A549 (cell line): ENCODE measurements around the gene VEZT. TPM values are rescaled to one million over a fixed set of nuclear protein-coding genes. Genes with fewer than 3 reads are reported as not detected.

ENCODE experiments used
- ATAC-seq, 2 experiments: fragments of 200-7000 bp in 1 of 2; fragments of >200 bp in 1 of 2; cut with Nextera tagmentation in 1 of 2; cut with Tn5 transposase in 1 of 2; 3 replicates each; pipeline versions ENCODE4 v1.8.0 to v1.9.1; 2018 to 2020; ENCODE audit warnings: mild to moderate bottlenecking in 1 of 2, moderate library complexity in 1 of 2
- CTCF ChIA-PET: fragments of 300-600 bp; sonication (Branson Sonifier 250); formaldehyde crosslinking; extraction: SDS; loops from one replicate; lab custom pipeline; 2021; ENCODE audit warnings: antibody characterized with exemption, inconsistent platforms; lab: Yijun Ruan, JAX
- POLR2A ChIA-PET: fragments of 350-600 bp; formaldehyde crosslinking; extraction: SDS; loops from one replicate; lab custom pipeline; 2021; ENCODE audit warnings: antibody characterized with exemption, inconsistent platforms; lab: Yijun Ruan, JAX
- DNase-seq, 2 experiments: peaks; one replicate each; pipeline versions ENCODE4 v3.0.0 to v3.0.0-alpha.2; 2011 to 2016; ENCODE audit warnings: low read depth in 1 of 2, low spot score in 1 of 2
- FAIRE-seq: peaks from 2 replicates; lab custom pipeline; 2011; peaks lifted over from hg19 to GRCh38; lab: Jason Lieb, UNC
- H3K27ac ChIP-seq, 2 experiments: fragments of >200 bp; sonication (Bioruptor Twin); formaldehyde crosslinking; 3 replicates each; pipeline ENCODE4 v1.5.1; 2016 to 2017
- H3K4me1 ChIP-seq: fragments of >200 bp; sonication (Bioruptor Twin); formaldehyde crosslinking; 3 replicates; pipeline ENCODE4 v1.6.1; 2016
- H3K4me2 ChIP-seq: fragments of >200 bp; sonication (Bioruptor Twin); formaldehyde crosslinking; 3 replicates; pipeline ENCODE4 v1.6.1; 2016
- H3K4me3 ChIP-seq: fragments of >200 bp; sonication (Bioruptor Twin); formaldehyde crosslinking; 3 replicates; pipeline ENCODE4 v1.5.1; 2016
- H3K9me3 ChIP-seq: fragments of >200 bp; sonication (Bioruptor Twin); formaldehyde crosslinking; 3 replicates; pipeline ENCODE4 v1.6.1; 2016
- BCL3 ChIP-seq: fragments of >200 bp; sonication (Bioruptor Twin); formaldehyde crosslinking; IDR thresholded peaks from 3 replicates; pipeline ENCODE4 v1.6.1; 2016
- CBX2 ChIP-seq: fragments of 200-600 bp; sonication (generic); IDR thresholded peaks from 2 replicates; pipeline ENCODE4 v1.6.1; 2016; ENCODE audit warnings: low read depth, mild to moderate bottlenecking, borderline replicate concordance
- CHD4 ChIP-seq: fragments of 200-600 bp; sonication (generic); IDR thresholded peaks from 2 replicates; pipeline ENCODE4 v1.6.1; 2016; ENCODE audit warnings: antibody characterized with exemption, mild to moderate bottlenecking, borderline replicate concordance
- HOXA7 ChIP-seq: fragments of 250-450 bp; sonication (Bioruptor Pico); IDR thresholded peaks from 2 replicates; pipeline ENCODE4 v1.5.0; 2020; ENCODE audit warnings: mild to moderate bottlenecking, moderate library complexity
- JUN ChIP-seq, 2 experiments: fragments of >200 bp; sonication (Bioruptor Twin); formaldehyde crosslinking; IDR thresholded peaks; 2 replicates in 1 of 2; 3 replicates in 1 of 2; pipeline ENCODE4 v1.6.1; 2016 to 2017
- KDM5A ChIP-seq: fragments of 200-600 bp; sonication (generic); IDR thresholded peaks from 2 replicates; pipeline ENCODE4 v1.6.1; 2016; ENCODE audit warnings: antibody characterized with exemption, mild to moderate bottlenecking
- MAFK ChIP-seq: fragments of 450-650 bp; IDR thresholded peaks from 2 replicates; pipeline ENCODE4 v1.6.1; 2014; ENCODE audit not compliant: partially characterized antibody
- NPAS2 ChIP-seq: fragments of 250-450 bp; sonication (Bioruptor Pico); IDR thresholded peaks from 2 replicates; pipeline ENCODE4 v1.8.0; 2022; ENCODE audit warnings: mild to moderate bottlenecking, moderate library complexity, borderline replicate concordance
- RAD21 ChIP-seq, 2 experiments: fragments of >200 bp in 1 of 2; sonication (Bioruptor Twin) in 1 of 2; formaldehyde crosslinking in 1 of 2; IDR thresholded peaks in 1 of 2; conservative IDR thresholded peaks in 1 of 2; 2 replicates in 1 of 2; 3 replicates in 1 of 2; pipeline ENCODE4 v1.6.1; 2012 to 2018; ENCODE audit warnings: inconsistent platforms in 1 of 2
- RARB ChIP-seq: fragments of 250-450 bp; sonication (Bioruptor Pico); IDR thresholded peaks from 2 replicates; pipeline ENCODE4 v1.8.0; 2021; ENCODE audit warnings: mild to moderate bottlenecking, moderate library complexity
- SMC3 ChIP-seq: fragments of >200 bp; sonication (Bioruptor Twin); formaldehyde crosslinking; IDR thresholded peaks from 3 replicates; pipeline ENCODE4 v1.6.1; 2018; ENCODE audit warnings: inconsistent platforms
- SREBF2 ChIP-seq: fragments of 450-650 bp; IDR thresholded peaks from 2 replicates; pipeline ENCODE4 v1.6.1; 2014; ENCODE audit warnings: mild to moderate bottlenecking, moderate library complexity
- WGBS: methylation state at CpG from one replicate; pipeline ENCODE4 v1.1.6; 2017; ENCODE audit errors: missing lambda C conversion rate; 5-methylcytosine and 5-hydroxymethylcytosine counted together
- polyA plus RNA-seq, 4 experiments: library from polyadenylated mRNA; depleted of rRNA in 3 of 4; stranded (reverse); fragments of >200 nt; fragmentation: RNase III in 1 of 4; extraction: RNeasy Plus Mini Kit Qiagen cat#74134 plus additional on column Dnase treatment in 1 of 4; gene quantifications; 2 replicates in 3 of 4; 3 replicates in 1 of 4; pipeline ENCODE4 v1.2.3, GENCODE V29; 2011 to 2017
- TF ChIP-seq, protein P1 (sequence below): fragments of >200 bp; sonication (Bioruptor Twin); formaldehyde crosslinking; IDR thresholded peaks from 2 replicates; pipeline ENCODE4 v1.6.1; 2016
- TF ChIP-seq, protein P2 (sequence below): fragments of 200-600 bp; sonication (generic); IDR thresholded peaks from 2 replicates; pipeline ENCODE4 v1.6.1; 2016; ENCODE audit warnings: antibody characterized with exemption, mild to moderate bottlenecking, moderate library complexity
- TF ChIP-seq, protein P3 (sequence below): IDR thresholded peaks from 2 replicates; pipeline ENCODE4 v1.6.1; 2012

The VEZT gene
- polyA plus RNA-seq, 2 of the 4 experiments (the other 2 are of a cell fraction) = 87.1 to 259 TPM

DNA sequence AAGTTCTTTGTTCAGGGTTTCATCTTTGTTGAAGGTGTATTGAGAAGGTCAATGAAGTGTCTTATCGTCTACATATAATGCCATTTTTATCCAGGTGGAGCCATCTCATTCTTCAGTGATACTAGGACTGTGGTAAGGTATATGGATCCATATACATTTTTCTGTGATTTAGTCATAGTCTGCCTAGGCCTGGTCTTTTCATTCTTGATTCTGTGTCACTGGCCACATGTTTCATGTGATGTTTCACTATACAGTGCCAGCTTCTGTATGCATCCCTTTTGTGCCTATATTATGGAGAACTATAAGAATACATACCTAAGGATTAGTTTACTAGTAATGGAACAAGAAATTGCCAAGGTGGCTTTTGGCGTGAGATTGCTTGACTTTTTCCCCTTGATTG lies 40.5 kb downstream of the VEZT start:
- ATAC-seq = no peak
- no peak for FAIRE-seq
- POLR2A ChIA-PET = no interaction called here

GRCh38 chr12:95258803-95259202 lies 41.2 kb downstream of the VEZT start:
- POLR2A ChIA-PET = no interaction called here
- Histone ChIP-seq H3K4me3 (no peak overlapping the region), H3K9me3 (no peaks in the 10 kb centered on the region), H3K4me2 (no peak overlapping the region)
- WGBS = 92% methylated on average over 2 of the region's 2 CpGs
- FAIRE-seq (no peak), ATAC-seq (no peak; a peak in 1 of 6 replicates)
- CTCF ChIA-PET = interaction anchor here (0.7 to 1.4 kb wide), 5 partner anchors 12 to 141 kb away, joined by 3 to 4 read pairs (median 3); no protein-coding TSS in a partner anchor
- TF ChIP-seq CBX2 = no peak
- no peak for TF ChIP-seq KDM5A
- TF ChIP-seq NPAS2 (CRISPR knock-in tag) = no peak
- TF ChIP-seq, protein P1, sequence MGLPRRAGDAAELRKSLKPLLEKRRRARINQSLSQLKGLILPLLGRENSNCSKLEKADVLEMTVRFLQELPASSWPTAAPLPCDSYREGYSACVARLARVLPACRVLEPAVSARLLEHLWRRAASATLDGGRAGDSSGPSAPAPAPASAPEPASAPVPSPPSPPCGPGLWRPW = no peak
- TF ChIP-seq MAFK = peak; percentile 98
- TF ChIP-seq SMC3 = no peak
- no peak for TF ChIP-seq HOXA7 (CRISPR knock-in tag)
- TF ChIP-seq, all 56 proteins: peak for 1
- DNase-seq = no peak
- Histone ChIP-seq H3K4me1 (peaks cover 17% of the 10 kb centered on the region; the same call in 2 of the 3 replicates), H3K27ac (no peak overlapping the region)

More for the DNA sequence above, 40.5 kb downstream of the VEZT start:
- no peak overlapping the region for H3K4me3 ChIP-seq
- DNase-seq = no peak
- CTCF ChIA-PET = interaction anchor here (0.7 to 1.4 kb wide), 4 partner anchors 12 to 141 kb away, joined by 3 to 4 read pairs (median 3); no protein-coding TSS in a partner anchor
- TF ChIP-seq, protein P2, sequence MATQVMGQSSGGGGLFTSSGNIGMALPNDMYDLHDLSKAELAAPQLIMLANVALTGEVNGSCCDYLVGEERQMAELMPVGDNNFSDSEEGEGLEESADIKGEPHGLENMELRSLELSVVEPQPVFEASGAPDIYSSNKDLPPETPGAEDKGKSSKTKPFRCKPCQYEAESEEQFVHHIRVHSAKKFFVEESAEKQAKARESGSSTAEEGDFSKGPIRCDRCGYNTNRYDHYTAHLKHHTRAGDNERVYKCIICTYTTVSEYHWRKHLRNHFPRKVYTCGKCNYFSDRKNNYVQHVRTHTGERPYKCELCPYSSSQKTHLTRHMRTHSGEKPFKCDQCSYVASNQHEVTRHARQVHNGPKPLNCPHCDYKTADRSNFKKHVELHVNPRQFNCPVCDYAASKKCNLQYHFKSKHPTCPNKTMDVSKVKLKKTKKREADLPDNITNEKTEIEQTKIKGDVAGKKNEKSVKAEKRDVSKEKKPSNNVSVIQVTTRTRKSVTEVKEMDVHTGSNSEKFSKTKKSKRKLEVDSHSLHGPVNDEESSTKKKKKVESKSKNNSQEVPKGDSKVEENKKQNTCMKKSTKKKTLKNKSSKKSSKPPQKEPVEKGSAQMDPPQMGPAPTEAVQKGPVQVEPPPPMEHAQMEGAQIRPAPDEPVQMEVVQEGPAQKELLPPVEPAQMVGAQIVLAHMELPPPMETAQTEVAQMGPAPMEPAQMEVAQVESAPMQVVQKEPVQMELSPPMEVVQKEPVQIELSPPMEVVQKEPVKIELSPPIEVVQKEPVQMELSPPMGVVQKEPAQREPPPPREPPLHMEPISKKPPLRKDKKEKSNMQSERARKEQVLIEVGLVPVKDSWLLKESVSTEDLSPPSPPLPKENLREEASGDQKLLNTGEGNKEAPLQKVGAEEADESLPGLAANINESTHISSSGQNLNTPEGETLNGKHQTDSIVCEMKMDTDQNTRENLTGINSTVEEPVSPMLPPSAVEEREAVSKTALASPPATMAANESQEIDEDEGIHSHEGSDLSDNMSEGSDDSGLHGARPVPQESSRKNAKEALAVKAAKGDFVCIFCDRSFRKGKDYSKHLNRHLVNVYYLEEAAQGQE = 0 out of 2 replicates have a peak, but pooled peaks have one; percentile 11
- no peak for TF ChIP-seq KDM5A
- H3K27ac ChIP-seq = no peak overlapping the region
- no peaks in the 10 kb centered on the region for H3K9me3 ChIP-seq
- H3K4me1 ChIP-seq = peaks cover 14% of the 10 kb centered on the region; the same call in 2 of the 3 replicates
- 96% methylated on average over 2 of the region's 2 CpGs for WGBS
- no peak overlapping the region for H3K4me2 ChIP-seq

- Histone ChIP-seq H3K4me2 (no peak overlapping the region), H3K4me3 (no peak overlapping the region), H3K4me1 (peaks cover 17% of the 10 kb centered on the region; the same call in 2 of the 3 replicates), H3K9me3 (no peaks in the 10 kb centered on the region), H3K27ac (0 out of 6 replicates have a peak overlapping the region, but pooled peaks of 1 of the 2 experiments have one; percentile 13)
- TF ChIP-seq, protein P3, sequence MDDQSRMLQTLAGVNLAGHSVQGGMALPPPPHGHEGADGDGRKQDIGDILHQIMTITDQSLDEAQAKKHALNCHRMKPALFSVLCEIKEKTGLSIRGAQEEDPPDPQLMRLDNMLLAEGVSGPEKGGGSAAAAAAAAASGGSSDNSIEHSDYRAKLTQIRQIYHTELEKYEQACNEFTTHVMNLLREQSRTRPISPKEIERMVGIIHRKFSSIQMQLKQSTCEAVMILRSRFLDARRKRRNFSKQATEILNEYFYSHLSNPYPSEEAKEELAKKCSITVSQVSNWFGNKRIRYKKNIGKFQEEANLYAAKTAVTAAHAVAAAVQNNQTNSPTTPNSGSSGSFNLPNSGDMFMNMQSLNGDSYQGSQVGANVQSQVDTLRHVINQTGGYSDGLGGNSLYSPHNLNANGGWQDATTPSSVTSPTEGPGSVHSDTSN = no peak
- TF ChIP-seq RARB (CRISPR knock-in tag) (no peak), JUN (IDR thresholded peaks at IDR 0.05) (no peak), CBX2 (no peak), RAD21 (conservative IDR thresholded peaks at IDR 0.05 in 1 of 2, IDR thresholded peaks at IDR 0.05 in 1 of 2) (no peak), CHD4 (no peak), SREBF2 (no peak), BCL3 (no peak)
- WGBS = 29% methylated on average over 1 of the region's 1 CpG
- DNase-seq (no peak), FAIRE-seq (peak; percentile 36), ATAC-seq (no peak)
- ChIA-PET CTCF (interaction anchor here (1.3 to 1.4 kb wide), 2 partner anchors 77 to 142 kb away, joined by 3 to 4 read pairs; no protein-coding TSS in a partner anchor), POLR2A (no interaction called here)
Measured at GRCh38 chr12:95259368-95259767, 41.8 kb downstream of the VEZT start.
